ENCODE data around the gene ALDH1A3. TPM values are rescaled to one million over a fixed set of nuclear protein-coding genes. Genes with fewer than 3 reads are reported as not detected.

ALDH1A3 gene
- total and polyA plus RNA-seq, 2 experiments from 2014 or later, result 4.0 to 19.8 TPM

DNA sequence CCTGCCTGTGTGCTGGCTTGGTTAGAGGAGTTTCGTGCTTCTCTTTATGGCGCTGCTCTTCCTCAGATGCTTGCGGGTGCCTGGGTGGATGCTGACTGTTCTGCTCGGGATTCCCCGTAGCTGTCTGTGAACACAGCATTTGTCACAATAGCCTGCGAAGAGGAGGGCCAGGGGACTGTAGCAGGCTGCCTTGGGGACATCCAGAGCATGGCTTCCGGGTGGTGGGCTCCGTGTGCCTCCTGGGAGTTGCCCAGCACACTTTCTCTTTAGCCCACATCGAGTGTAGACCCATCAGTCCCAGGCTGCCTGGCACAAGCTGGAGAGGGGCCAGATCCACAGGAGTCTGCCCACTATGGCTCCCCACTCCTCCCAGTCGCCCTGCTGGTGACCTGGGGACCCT lies 61.9 kb downstream of the ALDH1A3 start:
- Histone ChIP-seq H3K9me2 (ENCODE audit: insufficient read depth) (no peaks in the 10 kb centered on the region), H3K4me1 (ENCODE audit: insufficient read depth) (no peaks in the 10 kb centered on the region), H3K27ac (ENCODE audit: low read depth) (no peak overlapping the region), H3K4me3 (no peak overlapping the region), H2AFZ (0 out of 2 replicates have a peak overlapping the region, but pooled peaks have one; percentile 10), H3F3A (replicated peaks; ENCODE audit: low read depth) (no peaks in the 10 kb centered on the region), H3K79me2 (replicated peaks; ENCODE audit: insufficient read depth) (no peaks in the 10 kb centered on the region), H3K4me2 (no peak overlapping the region), H3K27me3 (ENCODE audit: insufficient read depth) (no peaks in the 10 kb centered on the region), H4K20me1 (replicated peaks; ENCODE audit: insufficient read depth) (no peaks in the 10 kb centered on the region), H3K36me3 (ENCODE audit: insufficient read depth) (no peaks in the 10 kb centered on the region)
- TF ChIP-seq EZH2 (IDR thresholded peaks at IDR 0.05; ENCODE audit: low read depth, unreplicated experiment) (no peak), STAT1 (IDR thresholded peaks at IDR 0.05; ENCODE audit: unreplicated experiment) (no peak), ZNF331 (CRISPR knock-in tag; IDR thresholded peaks at IDR 0.05; ENCODE audit: low read depth) (no peak), JUNB (IDR thresholded peaks at IDR 0.05; ENCODE audit: unreplicated experiment) (no peak), ZNF114 (CRISPR knock-in tag; IDR thresholded peaks at IDR 0.05) (no peak)
- TF ChIP-seq, protein P1, sequence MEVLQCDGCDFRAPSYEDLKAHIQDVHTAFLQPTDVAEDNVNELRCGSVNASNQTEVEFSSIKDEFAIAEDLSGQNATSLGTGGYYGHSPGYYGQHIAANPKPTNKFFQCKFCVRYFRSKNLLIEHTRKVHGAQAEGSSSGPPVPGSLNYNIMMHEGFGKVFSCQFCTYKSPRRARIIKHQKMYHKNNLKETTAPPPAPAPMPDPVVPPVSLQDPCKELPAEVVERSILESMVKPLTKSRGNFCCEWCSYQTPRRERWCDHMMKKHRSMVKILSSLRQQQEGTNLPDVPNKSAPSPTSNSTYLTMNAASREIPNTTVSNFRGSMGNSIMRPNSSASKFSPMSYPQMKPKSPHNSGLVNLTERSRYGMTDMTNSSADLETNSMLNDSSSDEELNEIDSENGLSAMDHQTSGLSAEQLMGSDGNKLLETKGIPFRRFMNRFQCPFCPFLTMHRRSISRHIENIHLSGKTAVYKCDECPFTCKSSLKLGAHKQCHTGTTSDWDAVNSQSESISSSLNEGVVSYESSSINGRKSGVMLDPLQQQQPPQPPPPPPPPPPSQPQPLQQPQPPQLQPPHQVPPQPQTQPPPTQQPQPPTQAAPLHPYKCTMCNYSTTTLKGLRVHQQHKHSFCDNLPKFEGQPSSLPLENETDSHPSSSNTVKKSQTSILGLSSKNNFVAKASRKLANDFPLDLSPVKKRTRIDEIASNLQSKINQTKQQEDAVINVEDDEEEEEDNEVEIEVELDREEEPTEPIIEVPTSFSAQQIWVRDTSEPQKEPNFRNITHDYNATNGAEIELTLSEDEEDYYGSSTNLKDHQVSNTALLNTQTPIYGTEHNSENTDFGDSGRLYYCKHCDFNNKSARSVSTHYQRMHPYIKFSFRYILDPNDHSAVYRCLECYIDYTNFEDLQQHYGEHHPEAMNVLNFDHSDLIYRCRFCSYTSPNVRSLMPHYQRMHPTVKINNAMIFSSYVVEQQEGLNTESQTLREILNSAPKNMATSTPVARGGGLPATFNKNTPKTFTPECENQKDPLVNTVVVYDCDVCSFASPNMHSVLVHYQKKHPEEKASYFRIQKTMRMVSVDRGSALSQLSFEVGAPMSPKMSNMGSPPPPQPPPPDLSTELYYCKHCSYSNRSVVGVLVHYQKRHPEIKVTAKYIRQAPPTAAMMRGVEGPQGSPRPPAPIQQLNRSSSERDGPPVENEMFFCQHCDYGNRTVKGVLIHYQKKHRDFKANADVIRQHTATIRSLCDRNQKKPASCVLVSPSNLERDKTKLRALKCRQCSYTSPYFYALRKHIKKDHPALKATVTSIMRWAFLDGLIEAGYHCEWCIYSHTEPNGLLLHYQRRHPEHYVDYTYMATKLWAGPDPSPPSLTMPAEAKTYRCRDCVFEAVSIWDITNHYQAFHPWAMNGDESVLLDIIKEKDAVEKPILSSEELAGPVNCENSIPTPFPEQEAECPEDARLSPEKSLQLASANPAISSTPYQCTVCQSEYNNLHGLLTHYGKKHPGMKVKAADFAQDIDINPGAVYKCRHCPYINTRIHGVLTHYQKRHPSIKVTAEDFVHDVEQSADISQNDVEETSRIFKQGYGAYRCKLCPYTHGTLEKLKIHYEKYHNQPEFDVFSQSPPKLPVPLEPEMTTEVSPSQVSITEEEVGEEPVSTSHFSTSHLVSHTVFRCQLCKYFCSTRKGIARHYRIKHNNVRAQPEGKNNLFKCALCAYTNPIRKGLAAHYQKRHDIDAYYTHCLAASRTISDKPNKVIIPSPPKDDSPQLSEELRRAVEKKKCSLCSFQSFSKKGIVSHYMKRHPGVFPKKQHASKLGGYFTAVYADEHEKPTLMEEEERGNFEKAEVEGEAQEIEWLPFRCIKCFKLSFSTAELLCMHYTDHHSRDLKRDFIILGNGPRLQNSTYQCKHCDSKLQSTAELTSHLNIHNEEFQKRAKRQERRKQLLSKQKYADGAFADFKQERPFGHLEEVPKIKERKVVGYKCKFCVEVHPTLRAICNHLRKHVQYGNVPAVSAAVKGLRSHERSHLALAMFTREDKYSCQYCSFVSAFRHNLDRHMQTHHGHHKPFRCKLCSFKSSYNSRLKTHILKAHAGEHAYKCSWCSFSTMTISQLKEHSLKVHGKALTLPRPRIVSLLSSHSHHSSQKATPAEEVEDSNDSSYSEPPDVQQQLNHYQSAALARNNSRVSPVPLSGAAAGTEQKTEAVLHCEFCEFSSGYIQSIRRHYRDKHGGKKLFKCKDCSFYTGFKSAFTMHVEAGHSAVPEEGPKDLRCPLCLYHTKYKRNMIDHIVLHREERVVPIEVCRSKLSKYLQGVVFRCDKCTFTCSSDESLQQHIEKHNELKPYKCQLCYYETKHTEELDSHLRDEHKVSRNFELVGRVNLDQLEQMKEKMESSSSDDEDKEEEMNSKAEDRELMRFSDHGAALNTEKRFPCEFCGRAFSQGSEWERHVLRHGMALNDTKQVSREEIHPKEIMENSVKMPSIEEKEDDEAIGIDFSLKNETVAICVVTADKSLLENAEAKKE (CRISPR knock-in tag; IDR thresholded peaks at IDR 0.05), result no peak
- no peak for DNase-seq (ENCODE audit: low spot score)
- H3K4me3 Mint-ChIP-seq, result no peak overlapping the region
- no peaks in the 10 kb centered on the region for H3K4me1 Mint-ChIP-seq
- no peak for ATAC-seq
- no peaks in the 10 kb centered on the region for H3K36me3 Mint-ChIP-seq (ENCODE audit: low read depth)
- H3K27me3 Mint-ChIP-seq (ENCODE audit: insufficient read depth, low read depth, poor library complexity), result no peaks in the 10 kb centered on the region
- H3K27ac Mint-ChIP-seq, result no peak overlapping the region
- no peaks in the 10 kb centered on the region for H3K9me3 Mint-ChIP-seq
